Bronchial epithelial cell (primary cell): ENCODE results near the gene KCNIP1. TPM values are rescaled to one million over a fixed set of nuclear protein-coding genes. Genes with fewer than 3 reads are reported as not detected.

Source experiments
- DNase-seq: peaks from one replicate; pipeline ENCODE4 v3.0.0-alpha.2; 2010; ENCODE audit warnings: low read depth
- FAIRE-seq: peaks from 2 replicates; lab custom pipeline; 2011; peaks lifted over from hg19 to GRCh38; lab: Jason Lieb, UNC
- H3K27me3 ChIP-seq: 2 replicates; pipeline ENCODE4 v1.5.1; 2011; ENCODE audit warnings: low read length; ENCODE audit not compliant: control insufficient read depth, insufficient read depth
- H3K36me3 ChIP-seq: 2 replicates; pipeline ENCODE4 v1.5.1; 2011; ENCODE audit warnings: low read length; ENCODE audit not compliant: control insufficient read depth, insufficient read depth
- H3K4me3 ChIP-seq: 2 replicates; pipeline ENCODE4 v1.5.1; 2011; ENCODE audit warnings: mild to moderate bottlenecking, low read depth, low read length, control low read depth
- total RNA-seq: library from RNA; depleted of rRNA; stranded (reverse); fragments of >200 nt; gene quantifications from 2 replicates; pipeline ENCODE4 v1.2.1, GENCODE V29; 2014
- TF ChIP-seq, protein P1 (sequence below): IDR thresholded peaks from 2 replicates; pipeline ENCODE4 v1.5.1; 2011; ENCODE audit warnings: mild to moderate bottlenecking, moderate library complexity, low read length, control low read depth, inconsistent platforms; ENCODE audit not compliant: insufficient read depth, severe bottlenecking

The KCNIP1 gene
- total RNA-seq, 1 donor from 2014 or later = under 0.01 TPM

- Histone ChIP-seq H3K27me3 (no peaks in the 10 kb centered on the region), H3K36me3 (no peaks in the 10 kb centered on the region), H3K4me3 (no peak overlapping the region)
- FAIRE-seq = no peak
- DNase-seq = peak; percentile 4
- TF ChIP-seq, protein P1, sequence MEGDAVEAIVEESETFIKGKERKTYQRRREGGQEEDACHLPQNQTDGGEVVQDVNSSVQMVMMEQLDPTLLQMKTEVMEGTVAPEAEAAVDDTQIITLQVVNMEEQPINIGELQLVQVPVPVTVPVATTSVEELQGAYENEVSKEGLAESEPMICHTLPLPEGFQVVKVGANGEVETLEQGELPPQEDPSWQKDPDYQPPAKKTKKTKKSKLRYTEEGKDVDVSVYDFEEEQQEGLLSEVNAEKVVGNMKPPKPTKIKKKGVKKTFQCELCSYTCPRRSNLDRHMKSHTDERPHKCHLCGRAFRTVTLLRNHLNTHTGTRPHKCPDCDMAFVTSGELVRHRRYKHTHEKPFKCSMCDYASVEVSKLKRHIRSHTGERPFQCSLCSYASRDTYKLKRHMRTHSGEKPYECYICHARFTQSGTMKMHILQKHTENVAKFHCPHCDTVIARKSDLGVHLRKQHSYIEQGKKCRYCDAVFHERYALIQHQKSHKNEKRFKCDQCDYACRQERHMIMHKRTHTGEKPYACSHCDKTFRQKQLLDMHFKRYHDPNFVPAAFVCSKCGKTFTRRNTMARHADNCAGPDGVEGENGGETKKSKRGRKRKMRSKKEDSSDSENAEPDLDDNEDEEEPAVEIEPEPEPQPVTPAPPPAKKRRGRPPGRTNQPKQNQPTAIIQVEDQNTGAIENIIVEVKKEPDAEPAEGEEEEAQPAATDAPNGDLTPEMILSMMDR = peak; percentile 66
Measured at GRCh38 chr5:170603578-170604565, 100.1 kb downstream of the KCNIP1 start.

GRCh38 chr5:170606941-170607340 lies 103.1 kb downstream of the KCNIP1 start:
- Histone ChIP-seq H3K27me3 (no peaks in the 10 kb centered on the region), H3K36me3 (no peaks in the 10 kb centered on the region), H3K4me3 (no peak overlapping the region)
- DNase-seq (no peak), FAIRE-seq (no peak)
- TF ChIP-seq, protein P1 = no peak

DNA sequence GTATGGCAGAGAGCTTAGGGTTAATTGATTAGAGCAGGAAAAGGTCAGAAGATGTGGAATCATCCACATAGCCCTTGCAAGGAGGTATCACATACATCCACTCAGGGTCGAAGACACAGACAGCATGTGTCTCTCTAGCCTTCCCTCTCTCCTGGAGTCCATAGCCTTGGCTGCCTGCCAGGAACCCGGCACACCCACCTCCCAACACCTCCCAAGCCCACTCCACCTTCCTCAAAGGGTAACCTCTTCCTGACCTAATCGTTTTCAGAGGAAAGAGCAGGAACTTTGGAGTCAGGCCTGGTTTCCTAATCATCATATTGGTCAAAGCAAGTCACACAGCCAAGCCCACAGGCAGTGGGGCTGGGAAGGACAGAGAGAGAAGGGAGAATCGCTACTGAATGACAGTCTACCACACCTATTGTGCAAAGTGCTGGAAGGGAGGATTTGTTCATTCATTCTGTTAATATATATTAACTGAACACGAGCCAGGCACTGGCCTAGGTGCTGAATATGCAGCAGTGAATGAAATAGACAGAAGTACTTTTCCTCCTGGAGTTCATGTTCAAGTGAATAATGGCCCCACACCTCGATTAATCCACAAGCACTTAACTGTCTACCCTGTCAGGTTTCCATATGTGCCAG lies 107.8 kb downstream of the KCNIP1 start:
- no peaks in the 10 kb centered on the region for H3K36me3 ChIP-seq
- FAIRE-seq (peak; percentile 92), DNase-seq (no peak)
- TF ChIP-seq, protein P1 = no peak
- H3K4me3 ChIP-seq = no peak overlapping the region
- H3K27me3 ChIP-seq = no peaks in the 10 kb centered on the region

DNA sequence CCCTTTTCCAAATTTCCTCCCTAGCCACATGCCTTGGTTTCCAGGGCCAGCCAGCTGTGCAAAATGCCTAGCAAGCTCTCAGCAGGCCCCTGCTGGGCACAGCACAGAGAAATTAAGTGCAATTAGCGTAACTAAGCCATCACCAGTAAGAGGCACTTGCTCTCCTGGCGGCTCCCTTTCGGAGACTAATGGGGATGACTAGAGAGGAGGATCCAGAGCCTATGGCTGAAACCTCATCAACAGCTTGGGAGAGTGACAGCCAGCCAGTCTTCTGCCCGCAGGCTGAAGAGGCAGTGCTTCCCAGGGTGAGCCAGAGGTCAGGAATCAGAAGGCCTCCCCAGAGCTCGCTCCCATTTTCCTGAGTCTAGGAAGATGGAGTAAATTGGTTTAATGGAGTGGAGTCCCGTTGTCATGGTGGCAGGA lies 108.4 kb downstream of the KCNIP1 start:
- DNase-seq = no peak
- H3K4me3 ChIP-seq = no peak overlapping the region
- TF ChIP-seq, protein P1 = no peak
- H3K27me3 ChIP-seq = no peaks in the 10 kb centered on the region
- no peak for FAIRE-seq
- H3K36me3 ChIP-seq = no peaks in the 10 kb centered on the region

GRCh38 chr5:170614065-170614490 lies 110.3 kb downstream of the KCNIP1 start:
- TF ChIP-seq, protein P1 = no peak
- FAIRE-seq (no peak), DNase-seq (no peak)
- Histone ChIP-seq H3K27me3 (no peaks in the 10 kb centered on the region), H3K4me3 (no peak overlapping the region), H3K36me3 (no peaks in the 10 kb centered on the region)
